GM20431 (cell line): ENCODE results near the gene FGGY.

ENCODE experiments used
- in situ Hi-C: fragments of 300-500 bp; cut with MseI, MboI; formaldehyde crosslinking; loops from one replicate; pipeline ENCODE4 v1.15.0; 2020; ENCODE audit warnings: low sequenced_read_pairs; ENCODE audit not compliant: unreplicated experiment

FGGY gene

GRCh38 chr1:59282951-59283350, 13.9 kb upstream of the FGGY start:
- in situ Hi-C loops, result loop anchor here (25.0 kb wide), 1 partner anchor 496 kb away; the partner anchor contains the start of gene JUN

- in situ Hi-C loops, result loop anchor here (25.0 kb wide), 1 partner anchor 498 kb away; the partner anchor contains the start of gene JUN
Measured at GRCh38 chr1:59285691-59286090, 11.2 kb upstream of the FGGY start.

GRCh38 chr1:59288046-59288445, 8.8 kb upstream of the FGGY start:
- in situ Hi-C loops, result loop anchor here (25.0 kb wide), 1 partner anchor 501 kb away; the partner anchor contains the start of gene JUN

- in situ Hi-C loops, result loop anchor here (25.0 kb wide), 1 partner anchor 502 kb away; the partner anchor contains the start of gene JUN
Measured at GRCh38 chr1:59289570-59289969, 7.3 kb upstream of the FGGY start.

- in situ Hi-C loops, result loop anchor here (25.0 kb wide), 1 partner anchor 503 kb away; the partner anchor contains the start of gene JUN
Measured at GRCh38 chr1:59290193-59290949, 6.5 kb upstream of the FGGY start.

- in situ Hi-C loops, result loop anchor here (25.0 kb wide), 1 partner anchor 504 kb away; the partner anchor contains the start of gene JUN
Measured at GRCh38 chr1:59291561-59291960, 5.3 kb upstream of the FGGY start.

- in situ Hi-C loops, result loop anchor here (25.0 kb wide), 1 partner anchor 505 kb away; the partner anchor contains the start of gene JUN
Measured at GRCh38 chr1:59292562-59292961, 4.3 kb upstream of the FGGY start.

- in situ Hi-C loops, result loop anchor here (25.0 kb wide), 1 partner anchor 506 kb away; the partner anchor contains the start of gene JUN
Measured at GRCh38 chr1:59293206-59293605, 3.7 kb upstream of the FGGY start.

GRCh38 chr1:59293849-59294248, 3.0 kb upstream of the FGGY start:
- in situ Hi-C loops, result loop anchor here (25.0 kb wide), 1 partner anchor 507 kb away; the partner anchor contains the start of gene JUN

GRCh38 chr1:59294423-59294822, 2.5 kb upstream of the FGGY start:
- in situ Hi-C loops, result loop anchor here (25.0 kb wide), 1 partner anchor 507 kb away; the partner anchor contains the start of gene JUN

DNA sequence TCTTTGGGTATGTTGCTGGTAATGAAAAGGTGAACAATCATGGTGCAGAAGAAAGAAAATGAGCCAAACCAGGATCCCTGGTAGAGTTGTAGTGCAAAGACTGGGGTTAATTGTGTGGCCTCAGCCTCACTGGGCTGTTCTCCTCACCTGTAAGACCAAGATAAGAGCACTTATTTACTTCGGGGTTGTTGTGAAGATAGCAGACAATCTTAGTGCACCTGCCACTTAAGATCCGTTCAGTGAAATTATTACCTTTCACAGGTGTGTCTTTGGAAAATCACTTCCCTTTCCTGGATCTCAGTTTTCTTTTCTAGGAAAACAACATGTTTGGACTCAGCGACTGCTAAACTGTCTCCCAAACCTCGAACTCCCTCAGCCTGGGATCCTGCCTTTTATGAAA, 1.3 kb upstream of the FGGY start:
- in situ Hi-C loops, result loop anchor here (25.0 kb wide), 1 partner anchor 508 kb away; the partner anchor contains the start of gene JUN

DNA sequence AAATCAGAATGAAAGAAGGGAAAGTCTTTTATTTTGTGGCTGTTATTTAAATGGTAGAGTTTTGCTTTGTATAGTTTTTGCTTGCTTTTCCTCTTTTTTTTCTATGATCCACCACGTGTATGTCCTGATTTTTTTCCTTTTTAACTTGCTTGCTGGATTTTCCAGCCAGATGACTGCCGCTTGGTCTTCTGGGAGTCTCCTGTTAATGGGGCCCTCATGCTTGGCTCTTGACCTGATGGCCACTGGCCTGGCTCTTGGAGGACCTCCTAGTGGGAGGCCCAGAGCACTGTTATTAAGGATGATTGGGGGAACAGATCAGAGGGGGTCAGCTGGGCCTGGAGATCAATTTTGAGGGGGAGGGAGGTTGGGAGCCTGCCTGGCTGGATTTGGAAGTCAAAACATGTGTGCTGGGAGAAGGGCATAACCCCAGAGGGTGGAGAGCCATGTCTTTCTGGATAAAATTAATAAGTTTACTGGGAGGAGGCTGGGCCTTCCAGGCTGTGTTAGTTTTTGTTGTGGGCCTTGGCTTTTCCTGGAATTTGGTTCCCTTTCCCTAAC, 1.2 kb downstream of the FGGY start:
- in situ Hi-C loops, result loop anchor here (25.0 kb wide), 1 partner anchor 511 kb away; the partner anchor contains the start of gene JUN

DNA sequence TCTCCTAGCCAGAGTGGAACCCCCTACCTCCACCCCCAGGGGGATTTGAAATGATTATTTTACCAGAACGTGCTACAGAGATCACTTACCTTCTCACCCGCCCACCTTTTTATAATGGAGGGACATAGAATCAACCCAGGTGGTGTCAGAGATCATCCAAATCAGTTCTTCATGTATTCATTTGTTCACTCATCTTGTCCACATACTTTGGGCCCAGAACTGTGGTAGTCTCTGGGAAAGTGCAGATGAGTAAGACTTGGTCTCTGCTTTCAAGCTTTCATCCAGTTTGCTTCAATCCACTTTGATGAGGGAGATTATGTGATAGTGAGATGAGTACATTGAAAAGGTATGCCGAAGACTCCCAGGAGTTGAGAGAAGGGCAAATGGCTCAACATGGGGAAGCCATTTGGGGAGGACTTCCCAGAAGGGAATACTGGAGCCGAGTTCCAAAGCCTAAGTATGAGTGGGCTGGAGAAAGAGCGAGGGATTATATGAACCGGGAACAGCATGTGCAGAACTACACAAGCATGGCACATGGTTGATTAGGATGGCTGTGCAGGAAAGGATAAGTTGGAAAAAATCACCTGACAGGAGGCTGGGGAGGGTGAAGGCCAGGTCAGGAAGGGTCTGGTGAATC, 1.9 kb downstream of the FGGY start:
- in situ Hi-C loops, result loop anchor here (25.0 kb wide), 1 partner anchor 512 kb away; the partner anchor contains the start of gene JUN

DNA sequence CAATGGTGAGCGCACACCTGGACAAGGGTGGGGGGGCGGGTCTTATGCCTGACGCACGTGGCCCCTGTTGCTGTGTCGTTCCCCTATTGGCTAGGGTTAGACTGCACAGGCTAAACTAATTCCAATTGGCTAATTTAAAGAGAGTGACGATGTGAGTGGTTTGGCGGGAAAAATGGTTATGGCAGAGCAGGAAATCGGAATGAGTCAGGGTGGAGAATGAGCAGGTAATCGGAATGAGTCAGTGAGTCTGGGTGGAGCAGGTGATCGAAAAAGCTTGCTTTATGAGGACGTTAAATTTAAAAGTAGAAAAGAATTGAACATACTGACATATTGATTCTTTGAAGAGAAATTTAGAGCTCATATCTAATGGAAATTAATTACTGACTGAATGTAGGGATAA, 2.8 kb downstream of the FGGY start:
- in situ Hi-C loops, result loop anchor here (25.0 kb wide), 2 partner anchors 388 to 512 kb away; partner anchors contain the start of gene JUN

- in situ Hi-C loops, result loop anchor here (25.0 kb wide), 1 partner anchor 385 kb away; no protein-coding TSS in a partner anchor
Measured at GRCh38 chr1:59302297-59302696, 5.4 kb downstream of the FGGY start.

- in situ Hi-C loops, result loop anchor here (25.0 kb wide), 1 partner anchor 384 kb away; no protein-coding TSS in a partner anchor
Measured at GRCh38 chr1:59302871-59303270, 6.0 kb downstream of the FGGY start.

DNA sequence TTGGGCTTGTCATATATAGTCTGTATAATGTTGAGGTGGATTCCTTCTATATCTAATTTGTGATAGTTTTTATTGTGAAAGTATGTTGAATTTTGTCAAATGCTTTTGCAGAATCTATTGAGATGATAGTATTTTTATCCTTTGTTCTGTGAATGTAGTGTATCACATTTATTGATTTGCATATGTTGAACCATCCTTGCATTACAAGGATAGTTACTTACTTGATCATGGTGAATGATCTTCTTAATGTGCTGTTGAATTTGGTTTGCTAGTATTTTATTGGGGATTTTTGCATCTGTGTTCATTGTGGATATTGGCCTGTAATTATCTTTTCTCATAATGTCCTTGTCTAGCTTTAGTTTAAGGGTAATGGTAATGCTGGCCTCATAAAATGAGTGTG, 8.3 kb downstream of the FGGY start:
- in situ Hi-C loops, result loop anchor here (25.0 kb wide), 1 partner anchor 382 kb away; no protein-coding TSS in a partner anchor

GRCh38 chr1:59307591-59307990, 10.7 kb downstream of the FGGY start:
- in situ Hi-C loops, result loop anchor here (25.0 kb wide), 1 partner anchor 380 kb away; no protein-coding TSS in a partner anchor

- in situ Hi-C loops, result loop anchor here (25.0 kb wide), 1 partner anchor 378 kb away; no protein-coding TSS in a partner anchor
Measured at GRCh38 chr1:59308839-59309238, 11.9 kb downstream of the FGGY start.

GRCh38 chr1:59309392-59309791, 12.5 kb downstream of the FGGY start:
- in situ Hi-C loops, result loop anchor here (25.0 kb wide), 1 partner anchor 378 kb away; no protein-coding TSS in a partner anchor
